Measurements from ENCODE around the gene UBE2F.

DNA sequence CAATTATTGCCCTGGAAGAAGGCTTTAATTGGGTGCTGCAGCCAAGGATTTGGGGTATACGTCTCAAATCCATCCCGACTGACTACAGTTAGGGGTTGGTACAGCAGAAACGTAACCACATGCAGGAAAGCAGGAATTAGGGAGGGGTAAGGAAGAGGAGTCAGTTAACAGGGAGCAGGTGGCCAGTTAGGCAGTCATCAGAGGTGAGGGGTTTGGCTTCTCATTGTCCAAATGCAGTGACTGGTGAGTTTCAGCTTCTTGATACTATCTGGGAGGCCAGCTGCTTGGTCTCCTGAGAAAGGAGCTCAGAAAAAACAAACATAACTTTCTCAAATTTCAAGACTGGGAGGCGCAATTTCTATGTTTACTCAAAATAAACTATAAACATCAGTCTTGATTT is 38.8 kb upstream of the UBE2F start:
- TF ChIP-seq, protein P1, sequence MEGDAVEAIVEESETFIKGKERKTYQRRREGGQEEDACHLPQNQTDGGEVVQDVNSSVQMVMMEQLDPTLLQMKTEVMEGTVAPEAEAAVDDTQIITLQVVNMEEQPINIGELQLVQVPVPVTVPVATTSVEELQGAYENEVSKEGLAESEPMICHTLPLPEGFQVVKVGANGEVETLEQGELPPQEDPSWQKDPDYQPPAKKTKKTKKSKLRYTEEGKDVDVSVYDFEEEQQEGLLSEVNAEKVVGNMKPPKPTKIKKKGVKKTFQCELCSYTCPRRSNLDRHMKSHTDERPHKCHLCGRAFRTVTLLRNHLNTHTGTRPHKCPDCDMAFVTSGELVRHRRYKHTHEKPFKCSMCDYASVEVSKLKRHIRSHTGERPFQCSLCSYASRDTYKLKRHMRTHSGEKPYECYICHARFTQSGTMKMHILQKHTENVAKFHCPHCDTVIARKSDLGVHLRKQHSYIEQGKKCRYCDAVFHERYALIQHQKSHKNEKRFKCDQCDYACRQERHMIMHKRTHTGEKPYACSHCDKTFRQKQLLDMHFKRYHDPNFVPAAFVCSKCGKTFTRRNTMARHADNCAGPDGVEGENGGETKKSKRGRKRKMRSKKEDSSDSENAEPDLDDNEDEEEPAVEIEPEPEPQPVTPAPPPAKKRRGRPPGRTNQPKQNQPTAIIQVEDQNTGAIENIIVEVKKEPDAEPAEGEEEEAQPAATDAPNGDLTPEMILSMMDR (IDR thresholded peaks at IDR 0.05), result no peak
- TF ChIP-seq POLR2A (IDR thresholded peaks at IDR 0.05), result no peak
- no peak for TF ChIP-seq EP300 (IDR thresholded peaks at IDR 0.05)

Measured in ovary (tissue), 3 donors.